Transverse colon (tissue), 4 donors: Measurements from ENCODE around the gene GMDS. TPM values are rescaled to one million over a fixed set of nuclear protein-coding genes. Genes with fewer than 3 reads are reported as not detected.

Source experiments
- DNase-seq: peaks from one replicate; pipeline ENCODE4 v3.0.0-alpha.2; 2019
- H3K27ac ChIP-seq, 4 donors: fragments of 200-600 bp; sonication (generic); 2 replicates each; pipeline ENCODE4 v1.5.1; 2016 to 2018; ENCODE audit warnings: inconsistent platforms in 4 of 4
- H3K27me3 ChIP-seq: fragments of 200-600 bp; sonication (generic); 2 replicates; pipeline ENCODE4 v1.5.1; 2017; ENCODE audit warnings: inconsistent platforms
- H3K36me3 ChIP-seq, 4 donors: fragments of 200-600 bp; sonication (generic); 2 replicates each; pipeline ENCODE4 v1.5.1; 2017 to 2019; ENCODE audit warnings: inconsistent platforms in 4 of 4
- H3K4me1 ChIP-seq, 4 donors: fragments of 200-600 bp; sonication (generic); 2 replicates each; pipeline ENCODE4 v1.5.1; 2017 to 2020; ENCODE audit warnings: inconsistent platforms in 4 of 4
- H3K4me3 ChIP-seq, 4 donors: fragments of 200-600 bp; sonication (generic); 1 replicate in 1 of 4; 2 replicates in 3 of 4; pipeline versions ENCODE4 v1.5.1 to v1.6.1; 2017 to 2019; ENCODE audit warnings: inconsistent platforms in 4 of 4
- H3K9me3 ChIP-seq, 2 donors: fragments of 200-600 bp; sonication (generic); 2 replicates each; pipeline ENCODE4 v1.5.1; 2017 to 2019; ENCODE audit warnings: inconsistent platforms in 2 of 2
- CTCF ChIP-seq, 5 experiments: fragments of 200-600 bp in 3 of 5; fragments of 450-650 bp in 2 of 5; sonication (generic) in 3 of 5; IDR thresholded peaks; 1 replicate in 2 of 5; 2 replicates in 3 of 5; pipeline ENCODE4 v1.5.1; 2016 to 2017; ENCODE audit warnings: antibody characterized with exemption in 5 of 5, inconsistent platforms in 3 of 5, mild to moderate bottlenecking in 2 of 5, moderate library complexity in 1 of 5
- EP300 ChIP-seq: sonication (generic); formaldehyde crosslinking; IDR thresholded peaks from one replicate; pipeline ENCODE4 v1.6.1; 2017; ENCODE audit warnings: antibody characterized with exemption, low read depth
- POLR2A ChIP-seq: fragments of 450-650 bp; IDR thresholded peaks from one replicate; pipeline ENCODE4 v1.6.1; 2016; ENCODE audit warnings: antibody characterized with exemption, mild to moderate bottlenecking, moderate library complexity
- POLR2AphosphoS5 ChIP-seq, 3 donors: sonication (generic); formaldehyde crosslinking; IDR thresholded peaks; one replicate each; pipeline ENCODE4 v1.6.1; 2016; ENCODE audit warnings: antibody characterized with exemption in 3 of 3
- WGBS, 2 donors: methylation state at CpG; one replicate each; pipeline ENCODE4 v1.1.5; 2018; ENCODE audit warnings: low coverage in 1 of 2; 5-methylcytosine and 5-hydroxymethylcytosine counted together
- in situ Hi-C, 4 donors: fragments of 200-750 bp; cut with MboI; loops; one replicate each; pipeline versions ENCODE4 v1.15.0 to v1.15.1; 2017; ENCODE audit warnings: low sequenced_read_pairs in 3 of 4, low pct_ligation_motif_present in 1 of 4, low pct_unique_long_range_greater_than_20kb in 1 of 4
- intact Hi-C: fragments of 100-400 bp; cut with DNase I; formaldehyde crosslinking; loops from one replicate; pipeline ENCODE4 v1.15.1; 2023; ENCODE audit warnings: low total_unique reads
- total RNA-seq, 4 donors: library from RNA; depleted of rRNA; stranded (reverse); fragments of >200 nt; gene quantifications; one replicate each; pipeline ENCODE4 v1.1.0, GENCODE V29; 2016

GMDS gene
- total RNA-seq, 4 donors from 2014 or later = 66.2 to 546 (median 102) TPM

GRCh38 chr6:2231438-2231837 lies 14.0 kb downstream of the GMDS start:
- DNase-seq = no peak
- H3K27me3 ChIP-seq = no peaks in the 10 kb centered on the region
- H3K9me3 ChIP-seq = no peaks in the 10 kb centered on the region
- 60 to 65% methylated on average over 4 of the region's 4 CpGs for WGBS, 2 donors
- no peaks in the 10 kb centered on the region for H3K36me3 ChIP-seq
- in situ Hi-C loops = no loop called here
- H3K4me1 ChIP-seq = peaks cover 0 to 16% (median 8%) of the 10 kb centered on the region in 4 donors
- no peak overlapping the region for H3K4me3 ChIP-seq
- peak overlapping the region; percentile 14 to 44 (median 37) for H3K27ac ChIP-seq
- no peak for TF ChIP-seq POLR2A
- no peak for TF ChIP-seq CTCF (IDR thresholded peaks at IDR 0.05)
- TF ChIP-seq EP300 = no peak
- TF ChIP-seq POLR2AphosphoS5 (IDR thresholded peaks at IDR 0.05) = no peak
- intact Hi-C loops = no loop called here

GRCh38 chr6:2230659-2231277 lies 14.6 kb downstream of the GMDS start:
- H3K4me3 ChIP-seq = no peak overlapping the region
- H3K27ac ChIP-seq = peak overlapping the region; percentile 14 to 44 (median 37)
- TF ChIP-seq POLR2A = no peak
- no peak for TF ChIP-seq CTCF (IDR thresholded peaks at IDR 0.05)
- no peak for TF ChIP-seq EP300
- no peak for TF ChIP-seq POLR2AphosphoS5 (IDR thresholded peaks at IDR 0.05)
- no peaks in the 10 kb centered on the region for H3K9me3 ChIP-seq
- no peaks in the 10 kb centered on the region for H3K27me3 ChIP-seq
- 64% methylated on average over 2 of the region's 2 CpGs for WGBS, 2 donors
- intact Hi-C loops (no loop called here), in situ Hi-C loops (no loop called here)
- H3K4me1 ChIP-seq = peaks cover 0 to 20% (median 8%) of the 10 kb centered on the region in 4 donors
- DNase-seq = no peak
- no peaks in the 10 kb centered on the region for H3K36me3 ChIP-seq

GRCh38 chr6:2229742-2230141 lies 15.7 kb downstream of the GMDS start:
- TF ChIP-seq CTCF (IDR thresholded peaks at IDR 0.05) = no peak
- no peak for TF ChIP-seq POLR2AphosphoS5 (IDR thresholded peaks at IDR 0.05)
- TF ChIP-seq POLR2A = no peak
- no peak for TF ChIP-seq EP300

GRCh38 chr6:2229039-2229438 lies 16.4 kb downstream of the GMDS start:
- TF ChIP-seq POLR2A (no peak), EP300 (no peak), CTCF (IDR thresholded peaks at IDR 0.05) (no peak), POLR2AphosphoS5 (IDR thresholded peaks at IDR 0.05) (no peak)
- in situ Hi-C loops (no loop called here), intact Hi-C loops (no loop called here)
- no peaks in the 10 kb centered on the region for H3K9me3 ChIP-seq
- H3K27me3 ChIP-seq = no peaks in the 10 kb centered on the region
- no peak for DNase-seq
- no peaks in the 10 kb centered on the region for H3K36me3 ChIP-seq
- 95 to 100% methylated on average over 1 to 4 of the region's 4 CpGs for WGBS, 2 donors
- no peak overlapping the region for H3K4me3 ChIP-seq
- peaks cover 0 to 24% (median 18%) of the 10 kb centered on the region in 4 donors for H3K4me1 ChIP-seq
- no peak overlapping the region for H3K27ac ChIP-seq

More at GRCh38 chr6:2229742-2230141, 15.7 kb downstream of the GMDS start:
- H3K4me1 ChIP-seq = peaks cover 0 to 20% (median 14%) of the 10 kb centered on the region in 4 donors
- DNase-seq = no peak
- no peak overlapping the region for H3K27ac ChIP-seq
- in situ Hi-C loops (no loop called here), intact Hi-C loops (no loop called here)
- no peak overlapping the region for H3K4me3 ChIP-seq
- no peaks in the 10 kb centered on the region for H3K36me3 ChIP-seq
- no peaks in the 10 kb centered on the region for H3K9me3 ChIP-seq
- 87 to 100% methylated on average over 1 to 4 of the region's 4 CpGs for WGBS, 2 donors
- no peaks in the 10 kb centered on the region for H3K27me3 ChIP-seq
